K562 (cell line): Measurements from ENCODE around the gene ATXN2L. TPM values are rescaled to one million over a fixed set of nuclear protein-coding genes. Genes with fewer than 3 reads are reported as not detected.

Source experiments
- ATAC-seq: fragments of 200-7000 bp; cut with Tn5 transposase; 3 replicates; pipeline ENCODE4 v1.9.1; 2020; ENCODE audit warnings: moderate library complexity
- BruUV-seq: library from RNA; stranded (reverse); fragments of 400-500 nt; replicated peaks from 2 replicates; lab custom pipeline; 2021; lab: Mats Ljungman, UMichigan
- CTCF ChIA-PET: fragments of 300-600 bp; formaldehyde crosslinking; extraction: SDS; loops from one replicate; lab custom pipeline; 2021; ENCODE audit warnings: low intra/inter-chr PET ratio; lab: Yijun Ruan, JAX
- POLR2A ChIA-PET: fragments of 300-600, 350-650 bp; sonication (Branson Sonifier 250); formaldehyde crosslinking; extraction: SDS; loops from one replicate; lab custom pipeline; 2021; ENCODE audit warnings: antibody characterized with exemption, inconsistent platforms; lab: Yijun Ruan, JAX
- DNase-seq, 4 experiments: peaks; one replicate each; pipeline versions ENCODE4 v3.0.0 to v3.0.0-alpha.2; 2011 to 2018; ENCODE audit warnings: low spot score in 3 of 4, mixed read lengths in 3 of 4; ENCODE audit errors: extremely low read depth in 1 of 4
- FAIRE-seq: peaks from 2 replicates; lab custom pipeline; 2011; peaks lifted over from hg19 to GRCh38; lab: Jason Lieb, UNC
- H2AFZ ChIP-seq: 2 replicates; pipeline ENCODE4 v1.6.0; 2011; ENCODE audit warnings: low read depth, low read length, control low read depth, inconsistent platforms
- H3K27ac ChIP-seq: fragments of 200-600 bp; 3 replicates; pipeline ENCODE4 v1.8.0; 2011; ENCODE audit warnings: low read depth, mild to moderate bottlenecking, control low read depth, inconsistent platforms, low read length, moderate library complexity, mixed read lengths; ENCODE audit errors: extremely low read depth
- H3K27me3 ChIP-seq, 2 experiments: fragments of 300-600 bp in 1 of 2; 2 replicates in 1 of 2; 3 replicates in 1 of 2; pipeline versions ENCODE4 v1.6.0 to v1.8.0; 2011; ENCODE audit warnings: inconsistent platforms in 2 of 2, low read length in 2 of 2, mild to moderate bottlenecking in 1 of 2, mixed read lengths in 1 of 2, moderate library complexity in 1 of 2; ENCODE audit not compliant: control insufficient read depth in 2 of 2, insufficient read depth in 2 of 2
- H3K36me3 ChIP-seq: fragments of 300-600 bp; 3 replicates; pipeline ENCODE4 v1.8.0; 2011; ENCODE audit warnings: mild to moderate bottlenecking, low read length, inconsistent platforms; ENCODE audit not compliant: control insufficient read depth, insufficient read depth
- H3K4me1 ChIP-seq, 2 experiments: fragments of 200-600 bp in 1 of 2; replicated peaks in 1 of 2; 2 replicates in 1 of 2; 3 replicates in 1 of 2; pipeline versions ENCODE4 v1.5.1 to v1.8.0; 2011; ENCODE audit warnings: inconsistent platforms in 2 of 2, low read length in 2 of 2, mild to moderate bottlenecking in 1 of 2, mixed read lengths in 1 of 2, moderate library complexity in 1 of 2; ENCODE audit not compliant: control insufficient read depth in 2 of 2, insufficient read depth in 2 of 2
- H3K4me2 ChIP-seq: 2 replicates; pipeline ENCODE4 v1.6.1; 2011; ENCODE audit warnings: low read length, control low read depth, inconsistent platforms, mixed read lengths; ENCODE audit not compliant: insufficient read depth
- H3K4me3 ChIP-seq: fragments of 200-600 bp; sonication (generic), shearing (Covaris generic); 2 replicates; pipeline ENCODE4 v1.5.1; 2016; ENCODE audit warnings: control low read depth, inconsistent platforms
- H3K79me2 ChIP-seq: fragments of 200-600 bp; 3 replicates; pipeline ENCODE4 v1.8.0; 2011; ENCODE audit warnings: low read length, inconsistent platforms; ENCODE audit not compliant: control insufficient read depth, insufficient read depth
- H3K9ac ChIP-seq, 2 experiments: 2 replicates each; pipeline versions ENCODE4 v1.6.0 to v1.6.1; 2011; ENCODE audit warnings: low read depth in 2 of 2, low read length in 2 of 2, control low read depth in 1 of 2, inconsistent platforms in 1 of 2, mild to moderate bottlenecking in 1 of 2, mixed read lengths in 1 of 2; ENCODE audit not compliant: insufficient read depth in 1 of 2
- H3K9me1 ChIP-seq: one replicate; pipeline ENCODE4 v1.6.0; 2011; ENCODE audit warnings: inconsistent platforms, mild to moderate bottlenecking, low read length, moderate library complexity; ENCODE audit not compliant: control insufficient read depth, insufficient read depth
- H3K9me3 ChIP-seq: replicated peaks from 2 replicates; pipeline ENCODE4 v1.5.1; 2011; ENCODE audit warnings: low read depth, low read length, inconsistent platforms; ENCODE audit not compliant: control insufficient read depth, insufficient read depth
- H4K20me1 ChIP-seq: replicated peaks from 2 replicates; pipeline ENCODE4 v1.6.1; 2011; ENCODE audit warnings: low read length, inconsistent platforms, mixed read lengths; ENCODE audit not compliant: control insufficient read depth, insufficient read depth
- C11orf30 ChIP-seq: fragments of 450-650 bp; IDR thresholded peaks from 2 replicates; pipeline ENCODE4 v1.6.1; 2016; ENCODE audit warnings: low read depth, mild to moderate bottlenecking
- CBX8 ChIP-seq: fragments of 200-600 bp; sonication (generic); IDR thresholded peaks from 2 replicates; pipeline ENCODE4 v1.6.1; 2012; ENCODE audit warnings: borderline replicate concordance, mixed run types, low read depth, mild to moderate bottlenecking, moderate library complexity, mixed read lengths, low read length, control low read depth, inconsistent platforms; ENCODE audit not compliant: poor library complexity, severe bottlenecking; ENCODE audit errors: extremely low read depth
- DEAF1 ChIP-seq: fragments of 450-650 bp; formaldehyde crosslinking; IDR thresholded peaks from 2 replicates; pipeline ENCODE4 v1.4.0; 2020; ENCODE audit warnings: mild to moderate bottlenecking, moderate library complexity
- DMBX1 ChIP-seq: fragments of 250-450 bp; sonication (Bioruptor Pico); IDR thresholded peaks from 2 replicates; pipeline ENCODE4 v1.8.0; 2022; ENCODE audit warnings: inconsistent platforms, mild to moderate bottlenecking, moderate library complexity, borderline replicate concordance
- HDAC1 ChIP-seq, 2 experiments: fragments of 450-650 bp; IDR thresholded peaks; 2 replicates each; pipeline ENCODE4 v1.6.1; 2016 to 2017; ENCODE audit warnings: inconsistent platforms in 1 of 2, mild to moderate bottlenecking in 1 of 2, moderate library complexity in 1 of 2
- HNRNPH1 ChIP-seq: fragments of 200-400 bp; formaldehyde crosslinking; optimal IDR thresholded peaks from 2 replicates; pipeline ENCODE3; 2017; ENCODE audit warnings: low read depth, mild to moderate bottlenecking, low read length, moderate library complexity
- HNRNPLL ChIP-seq: fragments of 200-400 bp; formaldehyde crosslinking; IDR thresholded peaks from 2 replicates; pipeline ENCODE4 v1.6.1; 2017; ENCODE audit warnings: low read length, low read depth, mild to moderate bottlenecking; ENCODE audit not compliant: poor library complexity, severe bottlenecking
- HSF4 ChIP-seq: fragments of 250-450 bp; sonication (Bioruptor Pico); IDR thresholded peaks from 2 replicates; pipeline ENCODE4 v2.1.2; 2022; ENCODE audit warnings: mild to moderate bottlenecking, moderate library complexity, borderline replicate concordance
- ILF3 ChIP-seq: fragments of 450-650 bp; IDR thresholded peaks from 2 replicates; pipeline ENCODE4 v1.6.1; 2018; ENCODE audit warnings: antibody characterized with exemption, mild to moderate bottlenecking, moderate library complexity, borderline replicate concordance
- PRMT5 ChIP-seq: sonication (generic); formaldehyde crosslinking; IDR thresholded peaks from 2 replicates; pipeline ENCODE4 v1.5.0; 2020; ENCODE audit warnings: missing genetic modification reagents
- RAD21 ChIP-seq, 2 experiments: fragments of 250-450 bp in 1 of 2; fragments of 450-650 bp in 1 of 2; sonication (Bioruptor Pico) in 1 of 2; formaldehyde crosslinking in 1 of 2; IDR thresholded peaks in 1 of 2; conservative IDR thresholded peaks in 1 of 2; 2 replicates each; pipeline versions ENCODE4 v1.4.0 to v1.8.0; 2020 to 2022; ENCODE audit warnings: mild to moderate bottlenecking in 2 of 2, moderate library complexity in 1 of 2
- SREBF1 ChIP-seq: fragments of 150-350 bp; IDR thresholded peaks from 2 replicates; pipeline ENCODE4 v1.6.1; 2014; ENCODE audit warnings: antibody characterized with exemption, low read depth, low read length, borderline replicate concordance
- SRSF7 ChIP-seq: fragments of 200-400 bp; formaldehyde crosslinking; optimal IDR thresholded peaks from 2 replicates; pipeline ENCODE3; 2017; ENCODE audit warnings: mild to moderate bottlenecking, low read depth, low read length
- TGIF2 ChIP-seq: sonication (generic); formaldehyde crosslinking; IDR thresholded peaks from 2 replicates; pipeline ENCODE4 v1.8.1; 2022; ENCODE audit warnings: mild to moderate bottlenecking, missing genetic modification reagents, moderate library complexity
- U2AF1 ChIP-seq: fragments of 200-400 bp; formaldehyde crosslinking; optimal IDR thresholded peaks from 2 replicates; pipeline ENCODE3; 2017; ENCODE audit warnings: mild to moderate bottlenecking, low read depth, low read length, moderate library complexity
- WGBS: fragments of 100-300 bp; shearing (Covaris generic); methylation state at CpG from one replicate; pipeline ENCODE4 v1.1.6; 2016; ENCODE audit warnings: low coverage, mixed read lengths; ENCODE audit not compliant: insufficient coverage; ENCODE audit errors: missing lambda C conversion rate; 5-methylcytosine and 5-hydroxymethylcytosine counted together
- in situ Hi-C: fragments of 300-500 bp; cut with MboI; formaldehyde crosslinking; loops from 4 replicates; pipeline ENCODE4 v1.15.0; 2018; ENCODE audit warnings: inconsistent platforms, mixed read lengths
- intact Hi-C: fragments of 100-400 bp; cut with micrococcal nuclease; formaldehyde crosslinking; loops from 2 replicates; pipeline ENCODE4 v1.14.2; 2022
- polyA plus RNA-seq, 8 experiments: library from polyadenylated mRNA; depleted of rRNA in 4 of 8; stranded (reverse) in 5 of 8; unstranded in 3 of 8; fragments of >200 nt; fragmentation: Nextera tagmentation in 2 of 8; fragmentation: Illumina TruSeq in 1 of 8; extraction: Ambion mirVana in 2 of 8; extraction: Trizol in 1 of 8; gene quantifications; 2 replicates each; pipeline versions ENCODE4 v1.2.1 to v1.2.3, GENCODE V29; 2011 to 2014; ENCODE audit warnings: inconsistent platforms in 1 of 8, missing spikeins in 1 of 8
- total RNA-seq, 7 experiments: library from RNA; depleted of rRNA in 6 of 7; stranded (reverse); fragments of >200 nt in 6 of 7; fragmentation: Illumina TruSeq in 2 of 7; extraction: Trizol in 2 of 7; gene quantifications; 2 replicates each; pipeline versions ENCODE4 v1.2.1 to v1.2.3, GENCODE V29; 2011 to 2021; ENCODE audit warnings: low replicate concordance in 1 of 7
- TF ChIP-seq, protein P1 (sequence below), 3 experiments: fragments of 200-800 bp in 1 of 3; sonication (Bioruptor generic) in 1 of 3; sonication (generic) in 1 of 3; formaldehyde crosslinking in 1 of 3; IDR thresholded peaks; 2 replicates each; pipeline versions ENCODE4 v1.6.1 to v1.8.0; 2016 to 2022; ENCODE audit warnings: mild to moderate bottlenecking in 2 of 3, missing compliant biosample characterization in 2 of 3, missing genetic modification characterization in 2 of 3, missing genetic modification reagents in 1 of 3

Gene ATXN2L
- total and polyA plus RNA-seq, 9 of the 15 experiments (the other 6 are each of a cell fraction or from before 2014, with no cell fraction given): 3.8 to 280 (median 37.2) TPM

DNA sequence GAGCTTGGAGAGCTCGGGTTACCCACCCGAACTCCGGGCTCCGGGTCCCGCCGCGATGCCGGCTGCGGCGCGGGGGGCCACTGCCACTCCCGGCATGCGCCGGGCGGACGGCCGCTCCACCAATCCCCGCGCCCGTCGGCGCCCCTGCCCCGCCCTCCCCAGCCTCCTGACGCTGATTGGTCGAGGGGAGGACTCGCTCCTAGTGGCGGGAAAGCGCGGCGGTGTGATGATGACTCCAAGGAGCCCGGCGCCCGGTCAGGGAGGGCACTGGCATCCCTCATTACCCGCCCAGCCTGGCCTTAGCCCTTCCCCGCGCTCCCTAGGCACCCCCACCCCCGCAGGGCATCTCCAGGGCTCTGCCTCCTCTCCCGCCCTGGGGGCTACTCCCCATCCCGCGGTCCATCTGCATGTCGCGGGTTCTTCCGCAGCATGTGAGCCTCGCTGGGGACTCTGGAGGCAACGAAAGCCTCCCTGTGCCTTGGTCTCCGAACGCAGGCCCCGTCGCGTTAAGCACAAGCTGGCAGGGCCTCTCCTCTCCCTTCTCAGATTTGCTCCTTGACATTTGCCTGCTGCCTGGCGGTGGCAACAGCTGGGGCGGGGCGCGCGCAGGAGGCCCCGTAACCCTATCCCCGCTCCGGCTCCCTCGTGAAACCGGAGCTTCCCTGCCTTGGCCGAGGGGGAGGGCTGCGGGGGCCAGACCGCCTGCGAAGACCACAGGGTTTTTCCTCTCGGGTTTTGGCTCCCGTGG is 57.2 kb downstream of the ATXN2L start (continued):
- TF ChIP-seq DEAF1 (CRISPR knock-in tag) (no peak), HDAC1 (IDR thresholded peaks at IDR 0.05) (peak in 1 of 2 experiments; percentile 47; a peak in 1 of 4 replicates), TGIF2 (0 out of 2 replicates have a peak, but pooled peaks have one; percentile 67), PRMT5 (CRISPR knock-in tag) (0 out of 2 replicates have a peak, but pooled peaks have one; percentile 30)

DNA sequence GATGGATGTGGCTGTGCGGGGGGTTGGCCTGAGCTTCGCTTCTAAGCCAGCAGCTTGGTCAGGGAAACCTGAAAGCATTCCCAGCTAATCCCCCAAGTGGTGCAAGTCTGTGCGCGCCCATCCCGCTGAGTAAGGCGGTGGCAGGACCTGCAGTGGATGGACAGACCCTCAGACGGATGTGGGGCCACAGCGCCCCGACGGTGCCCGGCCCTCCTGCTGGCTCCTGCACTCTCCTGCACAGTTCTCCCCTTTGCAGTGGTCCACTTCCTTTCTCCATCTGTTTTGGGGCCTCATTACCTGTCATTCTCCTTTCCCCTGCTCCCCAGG is 57.8 kb downstream of the ATXN2L start:
- POLR2A ChIA-PET: interaction anchor here (0.6 to 1.5 kb wide), 5 partner anchors 9 to 63 kb away, joined by 3 to 10 read pairs (median 4); partner anchors contain the start of gene SH2B1
- H3K4me1 ChIP-seq: peaks cover 11 to 62% of the 10 kb centered on the region in 2 experiments; a peak in 4 of 5 replicates
- CTCF ChIA-PET: no interaction called here
- H3K9me1 ChIP-seq: no peaks in the 10 kb centered on the region
- FAIRE-seq (no peak), DNase-seq (no peak), ATAC-seq (no peak)
- intact Hi-C loops: loop anchor here (5.0 kb wide), 2 partner anchors 33 to 57 kb away; partner anchors contain the start of gene TUFM
- 0 out of 2 replicates have a peak overlapping the region, but pooled peaks have one; percentile 82 for H3K4me3 ChIP-seq
- peak overlapping the region; percentile 85 for H2AFZ ChIP-seq
- in situ Hi-C loops: no loop called here
- no peak overlapping the region for H3K27ac ChIP-seq
- H3K9me3 ChIP-seq: no peaks in the 10 kb centered on the region
- no peaks in the 10 kb centered on the region for H4K20me1 ChIP-seq
- 68% methylated on average over 10 of the region's 11 CpGs for WGBS
- peaks cover 2% of the 10 kb centered on the region; the same call in 1 of the 3 replicates for H3K36me3 ChIP-seq
- H3K4me2 ChIP-seq: peak overlapping the region; percentile 71
- peak overlapping the region; percentile 20 to 92; a peak in 3 of 4 replicates for H3K9ac ChIP-seq
- BruUV-seq: no TSS peak
- no peaks in the 10 kb centered on the region for H3K27me3 ChIP-seq
- H3K79me2 ChIP-seq: peaks cover 9% of the 10 kb centered on the region
- TF ChIP-seq, protein P1, sequence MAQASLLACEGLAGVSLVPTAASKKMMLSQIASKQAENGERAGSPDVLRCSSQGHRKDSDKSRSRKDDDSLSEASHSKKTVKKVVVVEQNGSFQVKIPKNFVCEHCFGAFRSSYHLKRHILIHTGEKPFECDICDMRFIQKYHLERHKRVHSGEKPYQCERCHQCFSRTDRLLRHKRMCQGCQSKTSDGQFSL (CRISPR knock-in tag; IDR thresholded peaks at IDR 0.05): 0 out of 2 replicates have a peak, but pooled peaks have one; percentile 15
- TF ChIP-seq, protein P1 (tag; IDR thresholded peaks at IDR 0.05): no peak
- no peak for TF ChIP-seq SREBF1
- no peak for TF ChIP-seq U2AF1
- TF ChIP-seq DMBX1: no peak
- TF ChIP-seq C11orf30: no peak
- TF ChIP-seq SRSF7: no peak
- TF ChIP-seq RAD21 (CRISPR knock-in tag; conservative IDR thresholded peaks at IDR 0.05 in 1 of 2, IDR thresholded peaks at IDR 0.05 in 1 of 2): no peak
- no peak for TF ChIP-seq HNRNPH1
- TF ChIP-seq ILF3: no peak
- no peak for TF ChIP-seq CBX8
- TF ChIP-seq HSF4: no peak
- no peak for TF ChIP-seq HNRNPLL
